HepG2 (cell line): ENCODE data around the gene HINT2. TPM values are rescaled to one million over a fixed set of nuclear protein-coding genes. Genes with fewer than 3 reads are reported as not detected.

ENCODE experiments used
- CAMTA2 ChIP-seq: sonication (generic); formaldehyde crosslinking; IDR thresholded peaks from 2 replicates; pipeline ENCODE4 v1.4.0; 2020; ENCODE audit warnings: mild to moderate bottlenecking, missing genetic modification reagents, borderline replicate concordance
- CCDC6 ChIP-seq: sonication (generic); formaldehyde crosslinking; IDR thresholded peaks from 2 replicates; pipeline ENCODE4 v1.8.1; 2022; ENCODE audit warnings: mild to moderate bottlenecking, missing genetic modification reagents, moderate library complexity
- CSRNP1 ChIP-seq: sonication (generic); formaldehyde crosslinking; IDR thresholded peaks from 2 replicates; pipeline ENCODE4 v1.8.1; 2023; ENCODE audit warnings: mild to moderate bottlenecking, missing genetic modification reagents
- DRAP1 ChIP-seq: IDR thresholded peaks from 2 replicates; pipeline ENCODE4 v1.6.1; 2016; ENCODE audit warnings: missing genetic modification reagents, missing compliant biosample characterization
- RAD21 ChIP-seq: fragments of 450-650 bp; formaldehyde crosslinking; IDR thresholded peaks from 2 replicates; pipeline ENCODE4 v1.5.0; 2020; ENCODE audit warnings: mild to moderate bottlenecking
- RXRB ChIP-seq: IDR thresholded peaks from 2 replicates; pipeline ENCODE4 v1.6.1; 2016; ENCODE audit warnings: borderline replicate concordance, missing genetic modification reagents, missing compliant biosample characterization
- SMYD3 ChIP-seq: sonication (generic); formaldehyde crosslinking; IDR thresholded peaks from 2 replicates; pipeline ENCODE4 v1.8.1; 2023; ENCODE audit warnings: mild to moderate bottlenecking, missing genetic modification reagents
- SNAPC2 ChIP-seq: sonication (generic); formaldehyde crosslinking; IDR thresholded peaks from 2 replicates; pipeline ENCODE4 v1.8.1; 2022; ENCODE audit warnings: mild to moderate bottlenecking, missing genetic modification reagents
- SOX5 ChIP-seq: IDR thresholded peaks from 2 replicates; pipeline ENCODE4 v1.6.1; 2016; ENCODE audit warnings: borderline replicate concordance
- STAT5B ChIP-seq: sonication (generic); formaldehyde crosslinking; IDR thresholded peaks from 2 replicates; pipeline ENCODE4 v1.4.0; 2020; ENCODE audit warnings: missing genetic modification reagents
- TARDBP ChIP-seq: sonication (generic); formaldehyde crosslinking; IDR thresholded peaks from 2 replicates; pipeline ENCODE4 v1.8.0; 2022; ENCODE audit warnings: mild to moderate bottlenecking, missing genetic modification reagents
- UBTF ChIP-seq: sonication (generic); formaldehyde crosslinking; IDR thresholded peaks from 2 replicates; pipeline ENCODE4 v1.4.0; 2020; ENCODE audit warnings: mild to moderate bottlenecking, missing genetic modification reagents
- ZBTB49 ChIP-seq: sonication (generic); formaldehyde crosslinking; IDR thresholded peaks from 2 replicates; pipeline ENCODE4 v1.4.0; 2020; ENCODE audit warnings: missing genetic modification reagents, borderline replicate concordance
- ZNF225 ChIP-seq: sonication (generic); formaldehyde crosslinking; IDR thresholded peaks from 2 replicates; pipeline ENCODE4 v1.4.0; 2020; ENCODE audit warnings: mild to moderate bottlenecking, missing genetic modification reagents
- ZNF354B ChIP-seq: sonication (generic); formaldehyde crosslinking; IDR thresholded peaks from 2 replicates; pipeline ENCODE4 v1.8.0; 2022; ENCODE audit warnings: mild to moderate bottlenecking, missing genetic modification reagents
- ZNF580 ChIP-seq: IDR thresholded peaks from 2 replicates; pipeline ENCODE4 v1.6.1; 2016; ENCODE audit warnings: low read depth, borderline replicate concordance
- ZNF670 ChIP-seq: sonication (generic); formaldehyde crosslinking; IDR thresholded peaks from 2 replicates; pipeline ENCODE4 v1.8.0; 2022; ENCODE audit warnings: mild to moderate bottlenecking, missing genetic modification reagents, borderline replicate concordance
- ZNF691 ChIP-seq: sonication (generic); formaldehyde crosslinking; IDR thresholded peaks from 2 replicates; pipeline ENCODE4 v1.4.0; 2020; ENCODE audit warnings: missing genetic modification reagents, low read depth, mild to moderate bottlenecking, borderline replicate concordance
- ZNF7 ChIP-seq: IDR thresholded peaks from 2 replicates; pipeline ENCODE4 v1.6.1; 2016; ENCODE audit warnings: missing biosample characterization, missing genetic modification reagents
- ZNF749 ChIP-seq: sonication (generic); formaldehyde crosslinking; IDR thresholded peaks from 2 replicates; pipeline ENCODE4 v1.8.0; 2022; ENCODE audit warnings: mild to moderate bottlenecking, missing genetic modification reagents, moderate library complexity, borderline replicate concordance
- ZNF878 ChIP-seq: sonication (generic); formaldehyde crosslinking; IDR thresholded peaks from 2 replicates; pipeline ENCODE4 v1.8.1; 2023; ENCODE audit warnings: mild to moderate bottlenecking, missing genetic modification reagents, moderate library complexity
- ZSCAN31 ChIP-seq: sonication (generic); formaldehyde crosslinking; IDR thresholded peaks from 2 replicates; pipeline ENCODE4 v1.5.0; 2020; ENCODE audit warnings: low read depth, mild to moderate bottlenecking, missing genetic modification reagents
- polyA plus RNA-seq, 8 experiments: library from polyadenylated mRNA; depleted of rRNA in 3 of 8; stranded (reverse) in 7 of 8; unstranded in 1 of 8; fragments of >200 nt; fragmentation: Illumina TruSeq in 4 of 8; extraction: Trizol in 4 of 8; gene quantifications; 2 replicates each; pipeline versions ENCODE4 v1.2.1 to v1.2.3, GENCODE V29; 2011 to 2016; ENCODE audit warnings: low read depth in 4 of 8, missing spikeins in 1 of 8, mixed read lengths in 1 of 8; ENCODE audit not compliant: insufficient read depth in 1 of 8
- total RNA-seq, 5 experiments: library from RNA; depleted of rRNA; stranded (reverse); fragments of >200 nt; fragmentation: Illumina TruSeq; extraction: Trizol; gene quantifications; 2 replicates each; pipeline ENCODE4 v1.2.3, GENCODE V29; 2016; ENCODE audit warnings: low read depth in 1 of 5

Gene HINT2
- total and polyA plus RNA-seq, 2 of the 13 experiments (the other 11 are each of a cell fraction or from before 2014, with no cell fraction given) = 37.9 to 56.2 TPM

GRCh38 chr9:35826071-35826701 lies 11.3 kb upstream of the HINT2 start (continued):
- TF ChIP-seq UBTF (CRISPR knock-in tag) (0 out of 2 replicates have a peak, but pooled peaks have one; percentile 22), STAT5B (CRISPR knock-in tag) (no peak), RXRB (CRISPR knock-in tag) (no peak), TARDBP (peak; percentile 38; the same call in 1 of the 2 replicates), CCDC6 (no peak), ZSCAN31 (CRISPR knock-in tag) (no peak; the same call in 1 of the 2 replicates), ZNF878 (CRISPR knock-in tag) (no peak), ZNF354B (CRISPR knock-in tag) (0 out of 2 replicates have a peak, but pooled peaks have one; percentile 17), ZNF691 (no peak), ZNF580 (CRISPR knock-in tag) (peak; percentile 49; the same call in 1 of the 2 replicates), RAD21 (peak; percentile 55; the same call in 1 of the 2 replicates), ZNF7 (CRISPR knock-in tag) (no peak), ZNF670 (CRISPR knock-in tag) (no peak), CSRNP1 (CRISPR knock-in tag) (0 out of 2 replicates have a peak, but pooled peaks have one; percentile 27), ZNF225 (no peak), ZNF749 (no peak), DRAP1 (CRISPR knock-in tag) (no peak), SOX5 (no peak), SNAPC2 (CRISPR knock-in tag) (peak; percentile 88; the same call in 1 of the 2 replicates), SMYD3 (CRISPR knock-in tag) (0 out of 2 replicates have a peak, but pooled peaks have one; percentile 34), ZBTB49 (CRISPR knock-in tag) (no peak), CAMTA2 (no peak)
